ENCODE results near the gene MTHFS.

- TF ChIP-seq CTCF (IDR thresholded peaks at IDR 0.05) (no peak), POLR2AphosphoS5 (IDR thresholded peaks at IDR 0.05) (peak; percentile 58 to 97 (median 92)), POLR2A (IDR thresholded peaks at IDR 0.05) (peak in 1 of 4 donors; percentile 68)
These were observed 26.8 kb upstream of the MTHFS start for GRCh38 chr15:79923515-79924169.
